Activated naive CD4-positive, alpha-beta T cell treated with anti-CD3 and anti-CD28 coated beads, Interleukin-2, amount 50 U/mL, for 72 hours (primary cell): ENCODE data around the gene PFKP. TPM values are rescaled to one million over a fixed set of nuclear protein-coding genes. Genes with fewer than 3 reads are reported as not detected.

Source experiments
- ATAC-seq, 2 donors: fragments of 150-1000 bp; cut with Tn5 transposase; 2 replicates each; pipeline ENCODE4 v1.10.0; 2021; ENCODE audit warnings: mild to moderate bottlenecking in 2 of 2, moderate library complexity in 2 of 2
- DNase-seq, 2 donors: peaks; one replicate each; pipeline ENCODE4 v3.0.0; 2021 to 2022; ENCODE audit warnings: low spot score in 2 of 2
- H3K27ac Mint-ChIP-seq, 2 donors: one replicate each; pipeline ENCODE4 v1.8.0; 2022; ENCODE audit warnings: mild to moderate bottlenecking in 2 of 2, mixed read lengths in 2 of 2
- H3K36me3 Mint-ChIP-seq, 2 donors: one replicate each; pipeline ENCODE4 v1.8.0; 2022; ENCODE audit warnings: mixed read lengths in 2 of 2
- H3K9me3 Mint-ChIP-seq, 2 donors: one replicate each; pipeline ENCODE4 v1.8.0; 2022; ENCODE audit warnings: mixed read lengths in 2 of 2
- total RNA-seq, 2 donors: library from RNA; stranded (reverse); gene quantifications; one replicate each; pipeline ENCODE4 v1.2.3, GENCODE V29; 2022

The PFKP gene
- total RNA-seq, 2 donors from 2014 or later, result 63.7 to 258 TPM

DNA sequence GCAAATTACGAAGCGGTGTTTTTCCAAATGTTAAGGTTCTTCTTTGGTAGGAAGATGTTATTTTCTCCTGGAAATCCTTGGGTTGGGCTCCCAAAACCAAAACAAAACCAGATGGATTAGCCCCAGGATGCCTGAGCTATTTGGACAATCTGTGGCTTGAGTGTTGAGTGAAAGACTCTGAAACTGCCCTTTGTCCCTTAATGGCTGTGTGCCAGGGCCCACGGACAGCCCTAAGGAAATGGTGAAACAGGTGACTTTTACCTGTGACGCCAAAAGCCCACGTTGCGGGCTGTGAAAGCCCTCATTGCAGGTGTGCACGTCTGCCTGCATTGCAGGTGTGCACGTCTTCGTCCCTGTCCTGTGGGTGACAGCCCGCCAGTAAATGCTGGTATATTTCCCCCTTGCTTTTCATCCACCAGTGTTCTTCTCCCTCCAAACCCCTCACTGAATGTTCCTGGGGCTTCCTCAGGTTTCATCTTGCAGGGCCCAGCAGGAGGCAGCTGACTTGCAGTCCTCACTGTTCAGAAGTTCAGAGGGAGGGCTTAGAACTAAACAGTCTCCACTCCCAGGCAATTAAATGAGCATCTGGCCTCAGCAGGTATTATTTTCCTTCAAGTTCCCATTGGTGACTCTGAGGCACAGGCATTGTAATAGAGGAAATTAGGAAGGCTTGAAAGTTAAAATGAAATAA lies 10.7 kb downstream of the PFKP start:
- no peak overlapping the region for H3K27ac Mint-ChIP-seq

DNA sequence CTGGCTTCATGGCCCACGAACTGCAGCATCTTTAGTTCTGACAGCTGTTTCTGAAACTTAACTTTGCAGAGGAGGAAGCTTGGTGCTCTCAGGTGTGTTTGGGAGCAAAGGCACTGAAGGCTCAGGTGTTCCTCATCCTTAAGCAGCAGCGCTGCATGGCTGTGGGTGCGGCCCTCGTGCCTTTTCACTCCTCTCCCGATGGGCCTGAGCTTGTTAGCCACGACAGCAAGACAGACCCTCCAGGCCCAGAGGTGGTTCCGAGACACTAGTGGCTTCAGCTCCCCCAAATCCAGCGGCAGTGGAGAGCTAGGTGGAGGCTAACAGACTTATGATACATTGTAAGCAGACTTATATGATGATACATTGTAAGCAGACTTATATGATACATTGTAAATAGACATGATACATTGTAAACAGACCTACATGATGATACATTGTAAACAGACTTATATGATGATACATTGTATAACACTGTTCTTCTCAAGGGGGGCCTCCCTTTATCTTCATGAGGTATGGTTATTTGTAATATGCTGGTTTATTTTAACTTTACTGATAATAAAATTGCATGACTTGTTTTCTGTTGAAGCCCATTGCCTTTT lies 14.1 kb downstream of the PFKP start:
- H3K36me3 Mint-ChIP-seq, result peaks cover 16 to 20% of the 10 kb centered on the region in 2 donors
- ATAC-seq (no peak), DNase-seq (no peak)
- H3K27ac Mint-ChIP-seq, result no peak overlapping the region
- H3K9me3 Mint-ChIP-seq, result no peaks in the 10 kb centered on the region

More for the DNA sequence above, 10.7 kb downstream of the PFKP start:
- H3K36me3 Mint-ChIP-seq, result peaks cover 9 to 29% of the 10 kb centered on the region in 2 donors
- DNase-seq, result no peak
- ATAC-seq, result no peak
- no peaks in the 10 kb centered on the region for H3K9me3 Mint-ChIP-seq

DNA sequence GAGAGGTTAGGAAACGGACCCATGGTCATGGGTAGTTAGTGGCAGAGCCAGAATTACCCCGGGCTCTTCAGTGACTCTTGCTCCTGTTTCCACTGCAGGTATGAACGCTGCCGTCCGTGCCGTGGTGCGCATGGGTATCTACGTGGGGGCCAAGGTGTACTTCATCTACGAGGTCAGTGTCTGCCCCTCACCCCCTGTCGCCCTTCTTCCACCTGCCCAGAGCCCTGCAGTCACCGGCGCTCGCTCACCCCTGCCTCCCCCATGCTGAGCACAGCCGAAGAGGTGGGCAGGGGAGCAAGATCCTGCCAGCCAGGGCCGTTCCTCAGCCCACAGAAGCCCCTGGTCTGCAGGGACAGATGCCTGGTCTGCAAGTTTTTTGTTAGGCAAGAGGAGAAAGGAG lies 14.9 kb downstream of the PFKP start:
- ATAC-seq (no peak), DNase-seq (no peak)
- no peaks in the 10 kb centered on the region for H3K9me3 Mint-ChIP-seq
- H3K36me3 Mint-ChIP-seq, result peaks cover 11 to 15% of the 10 kb centered on the region in 2 donors
- no peak overlapping the region for H3K27ac Mint-ChIP-seq

DNA sequence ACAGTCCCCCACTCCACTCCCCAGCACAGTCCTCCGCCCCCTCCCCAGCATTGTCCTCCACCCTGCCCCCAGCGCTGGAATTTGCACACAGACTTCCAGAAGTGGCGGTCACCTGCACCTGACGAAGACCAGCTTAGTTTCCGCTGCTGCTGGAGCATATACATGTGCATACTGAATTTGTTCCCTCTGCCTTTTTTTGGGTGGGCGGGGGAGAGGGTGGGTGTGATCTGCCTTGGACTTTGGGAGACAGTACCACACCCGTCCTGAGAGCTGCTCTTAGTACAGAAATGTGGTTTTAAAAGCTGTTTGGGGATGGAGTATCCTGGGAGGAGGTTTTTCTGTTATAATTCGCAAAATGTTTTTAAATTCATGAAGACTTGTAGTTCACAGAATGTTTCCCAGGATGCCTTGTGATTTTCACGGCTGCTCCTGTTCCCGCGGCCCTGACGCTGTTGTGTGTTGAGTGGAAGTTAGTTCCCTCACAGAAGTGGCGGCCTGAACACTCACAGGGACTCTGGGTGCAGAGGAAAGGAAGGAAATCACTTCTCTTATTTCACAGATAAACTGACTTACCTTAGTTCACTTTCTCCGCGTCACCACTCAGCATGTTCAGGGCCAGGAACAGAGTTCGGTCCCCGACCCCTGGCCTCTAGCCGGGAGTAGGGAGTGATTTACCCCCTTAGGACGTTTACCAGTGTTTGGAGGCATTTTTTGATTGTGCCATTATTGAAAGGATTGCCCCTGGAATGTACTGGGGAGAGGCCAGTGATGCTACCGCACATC lies 18.6 kb downstream of the PFKP start:
- DNase-seq (no peak), ATAC-seq (no peak)
- H3K27ac Mint-ChIP-seq, result peak overlapping the region in 1 of 2 donors; percentile 60
- H3K9me3 Mint-ChIP-seq, result no peaks in the 10 kb centered on the region
- peaks cover 14 to 20% of the 10 kb centered on the region in 2 donors for H3K36me3 Mint-ChIP-seq

DNA sequence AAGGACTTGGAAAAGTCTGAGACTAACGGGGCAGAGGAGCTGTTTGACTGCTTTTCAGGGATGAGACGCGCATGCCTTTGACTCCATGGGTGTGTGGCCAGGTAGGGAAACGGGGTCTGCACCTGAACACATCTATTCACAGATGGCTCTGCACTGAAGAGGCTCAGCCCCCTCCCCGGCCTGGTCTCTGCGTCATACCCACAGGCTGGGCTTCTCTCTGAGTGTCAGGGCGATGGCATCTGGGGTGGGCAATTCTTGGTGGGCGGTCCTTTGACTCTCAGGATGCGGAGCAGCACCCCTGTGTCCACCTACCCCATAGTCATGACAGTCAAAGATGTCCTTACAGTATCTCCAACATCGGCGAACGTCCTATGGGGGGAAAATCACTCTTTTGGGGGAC lies 23.0 kb downstream of the PFKP start:
- DNase-seq, result no peak
- Mint-ChIP-seq H3K36me3 (peaks cover 24 to 42% of the 10 kb centered on the region in 2 donors), H3K27ac (no peak overlapping the region), H3K9me3 (no peaks in the 10 kb centered on the region)
- no peak for ATAC-seq

DNA sequence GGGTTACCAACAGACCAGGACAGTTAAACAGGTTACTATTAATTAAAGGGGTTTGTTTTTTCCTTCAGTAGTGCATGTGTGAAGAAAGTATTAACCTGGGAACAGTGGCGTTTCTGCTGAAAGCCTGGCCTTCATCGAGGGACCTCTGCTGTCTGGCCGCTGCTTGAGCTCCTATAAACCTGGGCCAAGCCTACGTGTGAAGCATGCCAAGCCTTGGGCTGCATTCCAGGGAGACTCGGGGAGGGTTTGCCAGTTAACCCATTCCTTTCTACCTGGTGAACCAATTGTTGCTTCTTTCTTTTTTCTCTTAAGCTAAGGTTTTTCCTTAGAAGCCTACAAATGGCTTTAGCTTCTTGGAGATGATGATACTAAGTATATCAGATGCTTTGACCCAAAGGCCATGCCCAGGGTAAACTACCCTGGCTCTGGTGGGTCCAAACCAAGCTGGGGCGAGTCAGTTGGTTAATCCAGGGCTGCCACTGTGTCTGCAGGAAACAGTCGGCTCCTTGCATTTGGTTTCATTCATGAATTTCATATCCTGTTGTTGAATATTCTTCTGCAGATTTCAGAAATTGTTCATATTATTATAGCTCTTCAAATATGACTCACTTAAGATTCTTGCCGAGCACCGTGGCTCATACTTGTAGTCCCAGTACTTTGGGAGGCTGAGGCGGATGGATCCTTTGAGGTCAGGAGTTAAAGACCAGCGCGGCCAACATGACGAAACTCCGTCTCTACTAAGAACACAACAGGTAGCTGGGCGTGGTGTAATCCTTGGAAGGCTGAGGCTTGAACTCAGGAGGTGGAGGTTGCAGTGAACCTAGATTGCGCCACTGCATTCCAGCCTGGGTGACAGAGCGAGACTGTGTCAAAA lies 23.8 kb downstream of the PFKP start:
- Mint-ChIP-seq H3K9me3 (no peaks in the 10 kb centered on the region), H3K36me3 (peaks cover 24 to 42% of the 10 kb centered on the region in 2 donors), H3K27ac (peak overlapping the region; percentile 63 to 67)
- ATAC-seq (peak; percentile 44 to 49), DNase-seq (peak in 1 of 2 donors; percentile 36)

DNA sequence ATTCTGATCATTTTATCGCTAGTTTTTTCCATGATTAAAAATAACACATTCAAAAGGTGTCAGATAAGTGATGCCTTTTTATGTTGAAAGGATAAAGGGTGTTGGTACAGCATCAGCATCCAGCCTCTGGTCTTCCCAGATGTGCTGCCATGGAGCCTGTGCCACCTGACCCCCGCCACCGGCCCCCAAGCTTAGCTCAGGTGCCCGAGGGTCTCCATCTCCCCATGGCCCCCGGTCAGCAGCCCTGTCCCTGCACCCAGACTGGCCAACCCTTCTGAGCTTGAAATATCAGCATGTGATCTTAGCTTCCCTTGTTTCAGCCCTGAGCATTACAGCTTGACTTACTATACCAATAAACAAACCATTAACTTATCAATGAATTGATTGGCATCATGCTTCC lies 24.6 kb downstream of the PFKP start:
- Mint-ChIP-seq H3K27ac (peak overlapping the region in 1 of 2 donors; percentile 67), H3K36me3 (peaks cover 24 to 42% of the 10 kb centered on the region in 2 donors), H3K9me3 (no peaks in the 10 kb centered on the region)
- no peak for ATAC-seq
- DNase-seq, result no peak

DNA sequence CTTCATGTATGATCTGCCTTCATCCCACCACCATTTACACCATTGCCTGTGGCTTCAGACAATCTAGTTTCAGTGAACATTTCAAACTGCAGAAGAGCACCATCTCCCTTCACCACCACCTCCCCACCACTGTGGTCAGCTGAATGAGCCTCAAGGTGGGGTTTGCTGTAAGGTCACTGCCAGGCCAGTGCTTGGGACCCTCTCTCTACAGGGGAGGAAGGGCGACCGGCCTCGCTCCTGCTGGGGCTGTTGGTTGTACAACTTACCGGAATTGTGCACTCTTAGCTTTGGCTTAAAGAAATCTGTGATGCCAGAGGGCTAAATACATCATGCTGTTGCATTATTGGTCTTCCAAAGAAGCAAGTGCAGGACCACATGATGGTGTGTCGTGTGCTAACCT lies 26.6 kb downstream of the PFKP start:
- Mint-ChIP-seq H3K27ac (peak overlapping the region; percentile 72 to 88), H3K36me3 (peaks cover 26 to 48% of the 10 kb centered on the region in 2 donors), H3K9me3 (no peaks in the 10 kb centered on the region)
- no peak for ATAC-seq
- DNase-seq, result no peak

DNA sequence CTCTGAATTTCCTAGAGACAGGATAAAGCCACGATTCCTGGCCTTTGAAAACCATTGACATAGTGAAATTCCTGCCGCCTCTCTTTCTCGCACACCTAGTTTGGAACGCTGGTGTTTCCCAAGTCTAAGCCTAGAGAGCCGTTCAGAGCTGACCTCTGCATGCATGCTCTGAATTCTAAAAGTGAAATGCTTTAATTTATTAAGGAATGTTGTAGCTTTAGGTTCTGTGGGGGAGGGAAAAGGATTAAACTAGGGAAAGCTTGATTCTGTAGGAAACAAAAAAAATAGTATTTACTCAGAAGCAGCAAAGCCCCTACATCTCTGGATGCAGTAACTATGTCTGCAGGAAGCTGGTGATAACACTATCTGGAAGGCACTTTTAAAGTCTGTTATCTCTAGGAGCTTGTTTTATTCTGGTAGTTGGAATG lies 27.3 kb downstream of the PFKP start:
- Mint-ChIP-seq H3K36me3 (peaks cover 32 to 48% of the 10 kb centered on the region in 2 donors), H3K27ac (peak overlapping the region; percentile 82 to 88), H3K9me3 (no peaks in the 10 kb centered on the region)
- ATAC-seq (no peak), DNase-seq (no peak)

DNA sequence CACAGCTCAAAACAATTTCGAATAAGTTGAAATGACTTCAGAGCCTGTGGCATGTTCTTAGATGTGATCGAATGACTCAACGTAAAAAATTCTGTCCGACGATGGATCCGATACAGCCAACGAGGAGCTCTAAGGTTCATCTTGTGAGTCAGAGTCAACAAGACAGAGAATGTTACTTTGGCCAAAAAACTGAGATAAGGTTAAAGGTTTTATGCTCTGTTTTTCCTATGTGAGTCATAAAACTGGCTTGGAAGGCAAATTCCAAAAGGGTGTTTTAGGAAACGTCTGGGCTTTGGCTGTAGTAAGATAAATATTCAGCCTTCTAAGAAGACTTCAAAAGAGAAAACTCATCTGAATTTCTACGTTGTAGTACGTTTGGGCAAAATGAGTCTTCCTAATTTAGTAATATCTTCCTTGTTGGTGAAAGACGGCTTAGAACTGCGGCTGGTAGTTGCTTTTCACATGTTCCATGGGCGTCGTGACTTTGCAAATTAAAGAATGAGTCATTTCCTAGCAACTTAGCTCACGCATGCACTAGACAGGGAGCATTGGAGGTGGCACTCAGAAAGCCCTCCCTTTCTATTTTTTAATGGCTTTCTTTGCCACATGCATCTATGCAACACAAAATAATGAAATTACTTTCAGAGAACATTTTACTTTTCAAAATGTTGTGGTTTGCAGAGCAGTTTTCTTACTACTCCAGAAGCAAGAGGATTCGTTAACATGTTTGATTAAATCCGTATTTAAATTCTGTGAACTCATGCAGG lies 28.2 kb downstream of the PFKP start:
- H3K27ac Mint-ChIP-seq, result peak overlapping the region; percentile 82 to 88
- DNase-seq (peak in 1 of 2 donors; percentile 49), ATAC-seq (peak; percentile 83)
- no peaks in the 10 kb centered on the region for H3K9me3 Mint-ChIP-seq
- peaks cover 33 to 49% of the 10 kb centered on the region in 2 donors for H3K36me3 Mint-ChIP-seq

DNA sequence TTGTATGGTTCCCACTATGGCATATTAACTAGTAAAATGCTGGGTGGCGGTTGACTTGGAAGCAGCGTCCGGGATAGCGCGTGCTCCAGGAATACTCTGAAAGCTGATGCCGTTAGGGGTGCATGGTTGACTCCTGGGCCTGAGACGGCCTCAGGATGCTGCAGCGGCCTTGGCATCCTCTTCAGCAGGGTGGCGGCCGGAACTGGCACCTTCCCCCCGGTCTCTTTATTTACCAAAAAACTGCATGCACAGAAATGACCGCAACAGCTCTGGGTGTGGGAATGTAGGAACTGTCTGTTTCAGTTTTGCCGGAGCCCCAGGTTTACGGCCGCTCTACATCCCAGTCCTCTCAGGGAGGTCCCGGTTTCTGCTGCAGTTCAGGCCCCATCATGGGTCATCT lies 28.8 kb downstream of the PFKP start:
- H3K36me3 Mint-ChIP-seq, result peaks cover 36 to 55% of the 10 kb centered on the region in 2 donors
- DNase-seq, result no peak
- no peak for ATAC-seq
- H3K27ac Mint-ChIP-seq, result peak overlapping the region; percentile 82 to 88
- no peaks in the 10 kb centered on the region for H3K9me3 Mint-ChIP-seq

DNA sequence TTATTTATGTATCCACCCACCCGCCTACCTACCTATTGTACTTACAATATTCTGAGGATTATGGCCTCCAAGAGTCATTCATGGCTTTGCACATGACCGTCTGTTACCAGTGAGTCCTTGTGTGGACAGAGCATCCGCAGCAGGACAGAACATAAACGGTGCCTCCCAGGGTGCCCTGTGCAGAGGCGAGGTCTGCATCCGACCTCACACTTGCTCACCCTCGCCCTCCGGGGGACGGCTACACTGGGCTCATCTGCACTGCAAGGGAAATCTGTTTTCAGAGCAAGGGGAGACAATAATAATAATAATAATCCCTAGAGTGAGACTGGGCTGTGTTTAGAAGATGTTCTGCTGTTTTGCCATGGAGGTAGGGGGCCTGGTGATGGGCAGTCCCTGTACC lies 29.8 kb downstream of the PFKP start:
- DNase-seq (no peak), ATAC-seq (no peak)
- Mint-ChIP-seq H3K27ac (peak overlapping the region in 1 of 2 donors; percentile 33), H3K36me3 (peaks cover 37 to 59% of the 10 kb centered on the region in 2 donors), H3K9me3 (no peaks in the 10 kb centered on the region)

DNA sequence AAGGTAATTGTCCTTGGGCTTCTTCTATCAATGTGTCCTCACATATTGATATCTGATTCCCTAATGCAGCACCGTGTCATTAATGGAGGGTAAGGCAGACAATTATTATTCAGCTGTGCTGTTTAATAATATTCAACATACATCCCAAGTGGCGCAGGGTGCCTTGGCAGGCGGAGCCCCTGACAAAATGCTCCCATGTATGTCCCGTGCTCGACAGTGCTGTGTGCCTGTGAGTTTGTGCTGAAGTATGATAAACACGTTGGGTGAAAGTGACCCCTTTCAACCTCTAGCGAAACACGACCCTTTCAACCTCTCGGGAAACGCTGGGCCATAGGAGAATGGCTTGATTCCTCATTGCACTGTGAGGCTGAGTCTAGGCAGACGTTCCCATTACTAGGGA lies 31.3 kb downstream of the PFKP start:
- H3K9me3 Mint-ChIP-seq, result no peaks in the 10 kb centered on the region
- no peak overlapping the region for H3K27ac Mint-ChIP-seq
- no peak for ATAC-seq
- no peak for DNase-seq
- peaks cover 41 to 53% of the 10 kb centered on the region in 2 donors for H3K36me3 Mint-ChIP-seq

DNA sequence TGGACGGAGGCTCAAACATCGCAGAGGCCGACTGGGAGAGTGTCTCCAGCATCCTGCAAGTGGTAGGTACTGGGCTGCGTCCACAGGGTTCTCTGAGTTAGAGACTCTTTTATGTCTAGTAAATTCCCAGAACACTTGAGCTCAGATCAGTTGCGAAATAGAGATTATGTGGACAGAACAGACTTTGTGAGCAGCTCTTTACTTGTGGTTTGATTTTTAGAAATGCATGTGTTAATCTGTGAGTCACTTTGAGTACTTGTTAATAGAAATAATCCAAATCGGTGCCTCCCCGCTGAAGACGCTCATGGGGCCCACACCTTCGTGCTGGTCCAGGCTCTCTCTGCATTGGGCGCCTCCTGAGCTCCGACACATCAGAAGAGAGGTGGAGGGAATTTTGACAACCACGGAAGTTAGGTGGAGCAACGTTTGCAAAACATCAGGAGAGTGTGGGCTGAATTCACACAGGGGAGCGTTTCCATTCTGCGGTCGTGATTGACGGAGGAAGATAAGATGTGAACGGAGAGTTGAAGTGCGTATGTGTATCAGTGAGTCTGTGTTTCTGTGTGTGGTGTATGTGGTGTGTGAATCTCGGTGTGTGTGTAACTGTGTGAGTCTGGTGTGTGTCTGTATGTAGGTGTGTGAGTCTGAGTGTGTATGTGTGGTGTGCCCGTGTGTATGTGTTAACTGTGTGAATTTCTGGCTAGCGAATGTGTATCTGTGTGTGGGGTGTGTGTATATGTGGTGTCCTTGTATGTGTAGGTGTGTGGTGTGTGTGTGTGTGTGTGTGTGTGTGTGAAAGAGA lies 32.1 kb downstream of the PFKP start:
- ATAC-seq (no peak), DNase-seq (no peak)
- H3K27ac Mint-ChIP-seq, result peak overlapping the region in 1 of 2 donors; percentile 78
- H3K9me3 Mint-ChIP-seq, result no peaks in the 10 kb centered on the region
- peaks cover 39 to 45% of the 10 kb centered on the region in 2 donors for H3K36me3 Mint-ChIP-seq
